GM19395 (cell line): ENCODE results near the gene AQP12B.

Source experiments
- ATAC-seq: cut with Tn5 transposase; IDR thresholded peaks from one replicate; pipeline ENCODE4 v1.9.1; 2021; ENCODE audit warnings: mild to moderate bottlenecking, moderate library complexity; ENCODE audit not compliant: unreplicated experiment

The AQP12B gene

DNA sequence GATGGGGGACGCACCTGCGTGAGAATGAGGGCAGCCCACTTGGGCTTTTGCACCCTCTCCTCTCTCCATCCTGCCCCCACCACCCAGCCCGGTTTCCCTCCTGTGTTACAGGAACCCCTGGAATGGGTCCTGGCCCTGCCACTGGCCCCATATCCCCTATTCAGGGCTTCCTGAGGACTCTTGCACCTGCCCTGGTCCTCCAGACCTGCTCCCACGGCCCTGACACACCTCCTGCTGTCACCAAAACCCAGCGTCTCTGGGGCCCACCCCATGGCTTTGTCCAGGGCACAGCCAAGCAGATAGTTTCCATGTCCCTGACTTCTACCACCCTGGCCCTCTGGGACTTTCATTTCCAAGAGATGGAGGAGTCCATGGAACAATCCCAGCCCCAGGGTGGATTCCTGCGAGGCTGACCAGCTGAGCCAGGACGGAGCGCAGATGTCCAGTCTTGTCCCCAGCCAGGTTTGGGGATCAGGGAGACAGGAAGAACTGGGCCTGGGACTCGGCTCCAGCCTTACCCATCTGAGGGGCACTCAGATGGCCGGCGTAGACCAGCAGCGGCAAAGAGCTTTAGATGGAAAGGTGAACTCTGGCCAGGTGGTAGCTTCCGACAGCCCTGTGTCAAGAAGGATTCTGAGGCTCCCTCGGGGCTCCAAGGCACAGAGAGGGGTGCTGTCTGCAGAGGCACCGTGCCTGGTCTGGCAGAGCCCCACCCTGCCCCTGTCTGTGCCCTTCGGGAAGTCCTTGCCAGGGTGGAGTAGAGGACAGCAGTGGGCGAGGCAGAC is 45.4 kb downstream of the AQP12B start:
- ATAC-seq = no peak

DNA sequence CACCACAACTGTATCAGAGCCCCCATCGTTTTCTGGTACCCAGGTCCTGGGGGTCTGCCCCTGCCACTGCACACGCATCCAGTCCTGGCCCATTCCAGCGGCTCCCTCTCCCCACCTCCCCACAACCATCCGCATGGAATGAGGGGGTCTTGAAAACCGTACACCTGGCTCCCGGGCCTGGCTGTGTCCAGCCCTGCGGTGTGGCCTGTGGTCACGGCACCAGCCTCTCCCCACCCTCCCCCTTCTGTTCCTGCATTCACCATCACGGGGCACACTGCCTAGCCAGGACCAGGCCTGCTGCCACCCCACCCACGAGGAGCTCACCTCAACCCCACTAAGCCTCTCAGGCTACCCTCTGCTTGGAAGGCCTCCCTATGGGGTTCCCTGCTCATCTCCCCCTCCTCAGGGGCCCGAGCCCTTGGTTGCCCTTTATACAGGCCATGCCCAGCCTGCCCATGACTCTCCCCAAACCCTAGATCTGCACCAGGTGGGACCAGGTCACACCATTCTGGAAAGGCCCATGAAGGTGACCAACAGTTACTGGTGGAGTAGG is 46.0 kb downstream of the AQP12B start:
- no peak for ATAC-seq

DNA sequence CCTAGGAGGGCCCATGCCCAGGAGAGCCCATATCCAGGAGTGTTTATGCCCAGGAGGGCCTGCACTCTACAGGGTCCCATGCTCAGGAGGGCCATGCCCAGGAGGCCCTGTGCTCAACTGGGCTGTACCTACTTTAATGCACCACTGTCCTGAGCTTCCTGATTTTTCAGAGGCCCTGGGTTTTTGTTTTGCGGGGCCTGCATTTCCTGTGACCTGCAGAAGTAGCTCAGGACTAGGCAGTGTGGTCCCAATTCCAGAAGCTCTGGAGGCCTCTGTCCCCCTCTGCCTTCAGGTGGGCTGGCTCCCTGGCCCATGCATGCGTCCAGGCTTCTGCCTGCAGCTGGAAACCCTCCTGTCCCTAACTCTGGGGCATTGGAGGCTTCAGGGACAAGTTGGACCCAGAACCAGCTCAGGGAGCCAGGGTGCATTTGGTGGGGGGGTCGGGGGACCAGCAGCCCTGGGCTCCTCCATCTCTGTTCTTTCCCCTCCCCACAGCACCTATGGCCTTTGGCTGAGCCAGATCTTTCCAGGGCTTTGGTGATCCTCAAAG is 46.6 kb downstream of the AQP12B start:
- ATAC-seq = no peak

DNA sequence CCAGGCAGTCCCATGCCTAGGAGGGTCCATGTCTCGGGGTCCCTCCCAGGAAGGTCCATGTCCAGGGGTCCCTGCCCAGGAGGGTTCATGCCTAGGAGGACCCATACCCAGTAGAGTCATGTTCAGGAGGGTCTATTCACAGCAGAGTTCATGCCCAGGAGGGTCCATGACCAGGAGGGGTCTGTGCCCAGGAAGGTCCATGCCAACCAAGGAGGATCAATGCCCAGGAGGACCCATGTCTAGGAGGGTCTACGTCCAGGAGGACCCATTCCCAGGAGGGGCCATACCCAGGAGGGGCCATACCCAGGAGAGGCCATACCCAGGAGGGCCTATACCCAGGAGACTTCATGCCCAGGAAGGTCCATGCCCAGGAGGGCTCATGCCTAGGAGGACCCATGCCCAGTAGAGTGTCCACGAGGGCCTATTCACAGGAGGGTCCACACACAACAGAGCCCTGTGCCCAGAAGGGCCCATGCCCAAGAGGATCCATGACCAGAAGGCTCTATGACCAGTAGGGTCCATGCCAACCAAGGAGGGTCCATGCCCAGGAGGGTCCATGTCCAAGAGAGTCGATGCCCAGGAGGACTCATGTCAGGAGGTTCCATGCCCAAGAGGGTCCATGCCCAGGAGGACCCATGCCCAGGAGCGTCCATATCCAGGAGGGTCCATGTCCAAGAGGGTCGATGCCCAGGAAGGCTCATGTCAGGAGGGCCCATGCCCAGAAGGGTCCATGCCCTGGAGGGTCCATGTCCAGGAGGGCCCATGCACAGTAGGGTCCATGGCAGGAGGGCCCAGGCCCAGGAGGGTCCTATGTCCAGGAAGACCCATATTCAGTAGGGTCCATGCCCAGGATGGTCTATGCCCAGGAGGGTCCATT is 47.3 kb downstream of the AQP12B start:
- no peak for ATAC-seq

DNA sequence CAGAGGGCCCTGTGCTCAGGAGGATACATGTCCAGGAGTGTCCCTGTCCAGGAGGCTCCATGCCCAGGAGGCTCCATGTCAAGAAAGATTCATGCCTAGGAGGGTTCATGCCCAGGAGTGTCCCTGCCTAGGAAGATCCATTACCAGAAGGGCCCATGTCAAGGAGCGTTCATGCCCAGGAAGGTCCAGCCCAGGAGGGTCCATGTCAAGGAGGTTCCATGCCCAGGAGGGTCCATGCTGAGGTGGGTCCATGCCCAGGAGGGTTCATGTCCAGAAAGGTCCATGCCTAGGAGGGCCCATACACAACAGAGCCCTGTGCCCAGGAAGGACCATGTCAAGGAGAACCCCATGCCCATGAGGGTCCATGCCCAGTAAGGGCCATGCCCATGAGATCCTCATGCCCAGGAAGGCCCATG is 50.4 kb downstream of the AQP12B start:
- ATAC-seq = no peak

DNA sequence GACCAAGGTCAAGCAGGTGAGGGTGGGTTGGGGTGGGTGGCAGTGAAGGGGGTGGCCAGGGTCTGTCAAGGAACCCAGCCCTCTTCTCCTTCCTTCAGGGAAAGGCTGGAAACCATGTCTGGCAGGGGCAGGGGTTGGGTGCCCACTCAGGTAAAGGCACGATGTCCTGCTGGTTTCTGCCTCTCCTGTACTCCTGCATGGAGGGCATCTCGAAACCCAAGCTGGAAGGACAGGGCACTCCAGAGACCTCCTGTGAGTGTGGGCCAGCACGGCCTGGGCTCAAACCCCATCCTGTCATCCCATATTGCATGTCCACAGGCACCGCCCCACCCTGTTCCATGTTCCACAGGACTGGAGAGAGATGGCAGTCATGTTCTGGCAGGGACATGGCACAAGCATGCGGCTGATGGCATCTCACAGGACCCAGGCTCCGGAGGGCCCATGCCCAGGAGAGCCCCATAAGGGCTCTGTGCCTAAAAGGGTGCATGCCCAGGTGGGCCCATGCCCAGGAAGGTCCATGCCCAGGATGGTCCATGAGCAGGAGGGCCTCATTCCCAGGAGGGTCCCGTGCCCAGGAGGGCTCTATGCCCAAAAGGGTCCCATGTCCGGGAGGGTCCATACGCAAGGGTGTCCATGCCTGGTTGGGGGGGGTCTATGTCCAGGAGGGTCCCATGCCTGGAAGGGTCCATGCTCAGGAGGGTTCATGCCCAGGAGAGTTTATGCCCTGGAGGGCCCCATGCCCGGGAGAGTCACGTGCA is 51.0 kb downstream of the AQP12B start:
- ATAC-seq = no peak

DNA sequence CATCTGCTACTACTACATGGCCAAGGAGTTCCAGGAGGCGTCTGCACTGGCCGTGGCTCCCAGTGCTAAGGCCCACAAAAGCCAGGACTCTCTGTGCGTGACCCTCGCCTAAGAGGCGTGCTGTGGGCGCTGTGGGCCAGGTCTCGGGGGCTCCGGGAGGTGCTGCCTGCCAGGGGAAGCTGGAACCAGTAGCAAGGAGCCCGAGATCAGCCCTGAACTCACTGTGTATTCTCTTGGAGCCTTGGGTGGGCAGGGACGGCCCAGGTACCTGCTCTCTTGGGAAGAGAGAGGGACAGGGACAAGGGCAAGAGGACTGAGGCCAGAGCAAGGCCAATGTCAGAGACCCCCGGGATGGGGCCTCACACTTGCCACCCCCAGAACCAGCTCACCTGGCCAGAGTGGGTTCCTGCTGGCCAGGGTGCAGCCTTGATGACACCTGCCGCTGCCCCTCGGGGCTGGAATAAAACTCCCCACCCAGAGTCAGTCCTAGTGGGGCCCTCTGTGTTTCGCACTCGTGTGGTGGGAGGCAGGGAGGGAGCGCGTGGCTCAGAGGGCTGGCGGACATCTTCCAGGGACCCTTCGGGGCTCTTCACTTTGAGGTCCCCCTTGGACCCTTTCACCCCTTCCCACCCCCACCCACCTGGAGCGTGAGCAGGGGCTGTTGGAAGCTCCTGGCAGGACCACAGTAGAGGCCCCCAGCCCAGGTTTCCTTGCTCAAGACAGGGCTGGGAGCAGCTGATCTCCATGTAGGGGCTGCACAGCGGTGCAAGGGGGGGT is 51.7 kb downstream of the AQP12B start:
- ATAC-seq = no peak

DNA sequence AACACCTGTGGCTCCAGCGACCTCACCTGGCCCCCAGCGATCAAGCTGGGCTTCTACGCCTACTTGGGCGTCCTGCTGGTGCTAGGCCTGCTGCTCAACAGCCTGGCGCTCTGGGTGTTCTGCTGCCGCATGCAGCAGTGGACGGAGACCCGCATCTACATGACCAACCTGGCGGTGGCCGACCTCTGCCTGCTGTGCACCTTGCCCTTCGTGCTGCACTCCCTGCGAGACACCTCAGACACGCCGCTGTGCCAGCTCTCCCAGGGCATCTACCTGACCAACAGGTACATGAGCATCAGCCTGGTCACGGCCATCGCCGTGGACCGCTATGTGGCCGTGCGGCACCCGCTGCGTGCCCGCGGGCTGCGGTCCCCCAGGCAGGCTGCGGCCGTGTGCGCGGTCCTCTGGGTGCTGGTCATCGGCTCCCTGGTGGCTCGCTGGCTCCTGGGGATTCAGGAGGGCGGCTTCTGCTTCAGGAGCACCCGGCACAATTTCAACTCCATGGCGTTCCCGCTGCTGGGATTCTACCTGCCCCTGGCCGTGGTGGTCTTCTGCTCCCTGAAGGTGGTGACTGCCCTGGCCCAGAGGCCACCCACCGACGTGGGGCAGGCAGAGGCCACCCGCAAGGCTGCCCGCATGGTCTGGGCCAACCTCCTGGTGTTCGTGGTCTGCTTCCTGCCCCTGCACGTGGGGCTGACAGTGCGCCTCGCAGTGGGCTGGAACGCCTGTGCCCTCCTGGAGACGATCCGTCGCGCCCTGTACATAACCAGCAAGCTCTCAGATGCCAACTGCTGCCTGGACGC is 52.5 kb downstream of the AQP12B start:
- no peak for ATAC-seq

DNA sequence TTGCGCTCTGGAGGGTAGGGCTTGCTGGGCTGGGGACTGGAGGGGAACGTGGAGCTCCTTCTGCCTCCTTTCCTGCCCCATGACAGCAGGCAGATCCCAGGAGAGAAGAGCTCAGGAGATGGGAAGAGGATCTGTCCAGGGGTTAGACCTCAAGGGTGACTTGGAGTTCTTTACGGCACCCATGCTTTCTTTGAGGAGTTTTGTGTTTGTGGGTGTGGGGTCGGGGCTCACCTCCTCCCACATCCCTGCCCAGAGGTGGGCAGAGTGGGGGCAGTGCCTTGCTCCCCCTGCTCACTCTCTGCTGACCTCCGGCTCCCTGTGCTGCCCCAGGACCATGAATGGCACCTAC is 53.1 kb downstream of the AQP12B start:
- no peak for ATAC-seq

DNA sequence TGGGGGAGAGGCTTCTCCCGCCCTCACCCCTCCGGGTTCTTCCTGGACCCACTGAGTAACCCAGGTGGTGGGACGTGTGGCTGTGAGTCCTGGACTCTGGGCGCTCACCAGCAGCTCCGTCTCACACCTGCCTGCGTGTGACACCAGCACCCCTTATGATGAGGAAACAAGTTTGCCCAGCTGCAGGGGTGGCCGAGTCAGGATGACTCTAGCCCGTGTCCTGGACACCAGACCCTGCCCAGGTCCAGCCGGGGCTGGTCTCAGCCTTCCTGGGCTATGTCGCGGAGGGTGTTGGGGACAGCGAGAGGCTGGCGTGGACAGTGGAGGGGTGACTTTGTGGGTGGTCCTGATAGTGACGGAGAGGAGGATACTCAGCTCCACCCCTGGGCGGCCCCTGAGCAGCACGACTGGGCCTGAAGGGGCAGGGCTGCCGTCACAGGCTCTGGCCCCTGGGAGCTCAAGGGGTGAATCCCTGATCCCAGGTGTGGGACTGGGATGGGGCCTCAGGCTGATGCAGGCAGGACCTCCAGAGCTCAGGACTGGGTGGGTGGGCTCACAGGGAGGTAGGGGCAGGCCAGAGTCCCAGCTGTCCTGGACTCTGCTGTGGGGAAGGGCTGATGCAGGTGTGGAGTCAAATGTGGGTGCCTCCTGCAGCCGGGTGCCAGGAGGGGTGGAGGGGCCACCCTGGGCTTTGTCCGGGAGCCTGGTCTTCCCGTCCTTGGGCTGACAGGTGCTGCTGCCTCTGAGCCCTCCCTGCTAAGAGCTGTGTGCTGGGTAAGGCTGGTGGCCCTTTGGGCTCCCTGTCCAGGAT is 53.7 kb downstream of the AQP12B start:
- ATAC-seq = no peak

DNA sequence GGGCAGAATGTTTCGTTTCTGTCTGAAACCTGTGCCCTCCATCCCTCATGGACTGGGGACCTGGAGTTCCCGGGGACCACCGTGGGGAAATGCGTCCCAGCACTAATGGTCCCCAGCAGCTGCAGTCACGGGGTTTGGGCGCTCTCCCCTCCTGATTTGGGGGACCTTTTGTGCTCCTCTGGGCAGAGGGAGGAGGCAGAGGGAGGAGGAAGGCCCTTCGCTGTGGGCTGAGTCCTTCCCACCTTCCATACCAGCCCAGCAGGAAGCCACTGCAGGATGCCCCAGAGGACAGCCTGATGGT is 54.2 kb downstream of the AQP12B start:
- ATAC-seq = no peak

DNA sequence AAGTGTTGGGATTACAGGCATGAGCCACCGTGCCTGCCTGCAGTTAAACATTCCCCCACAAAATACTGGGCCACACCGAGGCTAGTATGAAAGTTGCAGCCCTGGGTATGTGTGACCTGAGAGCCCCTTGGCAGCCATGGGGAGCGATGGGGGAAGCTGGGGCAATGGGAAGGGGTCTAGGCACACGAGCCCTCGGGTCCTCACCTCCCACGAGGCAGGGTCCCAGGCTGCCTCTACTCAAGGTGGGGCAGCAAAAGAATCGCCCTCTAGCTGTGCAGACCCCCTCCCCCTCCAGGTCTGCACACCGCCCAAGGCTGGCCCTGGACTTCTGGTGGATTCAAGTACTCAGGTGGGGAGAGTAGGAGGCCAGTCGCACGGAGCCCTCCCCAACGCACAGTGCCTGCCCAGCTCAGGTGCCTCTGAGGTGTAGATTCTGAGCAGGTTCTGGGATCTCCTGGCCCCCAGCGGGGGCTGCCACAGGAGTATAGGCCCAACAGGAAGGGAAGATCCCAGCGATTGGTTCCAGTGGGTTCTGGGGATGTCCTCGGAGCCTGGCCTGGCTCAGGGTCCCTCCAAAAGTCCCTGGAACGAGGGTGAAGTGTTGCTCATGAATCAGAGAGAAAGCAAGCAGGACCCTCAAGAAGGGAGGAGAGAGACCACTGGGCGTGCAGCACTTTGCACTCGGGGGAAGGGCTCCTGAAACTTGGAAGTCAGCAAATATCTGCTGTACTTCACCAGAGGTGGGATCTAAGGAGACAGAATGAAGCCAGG is 54.8 kb downstream of the AQP12B start:
- ATAC-seq = no peak

DNA sequence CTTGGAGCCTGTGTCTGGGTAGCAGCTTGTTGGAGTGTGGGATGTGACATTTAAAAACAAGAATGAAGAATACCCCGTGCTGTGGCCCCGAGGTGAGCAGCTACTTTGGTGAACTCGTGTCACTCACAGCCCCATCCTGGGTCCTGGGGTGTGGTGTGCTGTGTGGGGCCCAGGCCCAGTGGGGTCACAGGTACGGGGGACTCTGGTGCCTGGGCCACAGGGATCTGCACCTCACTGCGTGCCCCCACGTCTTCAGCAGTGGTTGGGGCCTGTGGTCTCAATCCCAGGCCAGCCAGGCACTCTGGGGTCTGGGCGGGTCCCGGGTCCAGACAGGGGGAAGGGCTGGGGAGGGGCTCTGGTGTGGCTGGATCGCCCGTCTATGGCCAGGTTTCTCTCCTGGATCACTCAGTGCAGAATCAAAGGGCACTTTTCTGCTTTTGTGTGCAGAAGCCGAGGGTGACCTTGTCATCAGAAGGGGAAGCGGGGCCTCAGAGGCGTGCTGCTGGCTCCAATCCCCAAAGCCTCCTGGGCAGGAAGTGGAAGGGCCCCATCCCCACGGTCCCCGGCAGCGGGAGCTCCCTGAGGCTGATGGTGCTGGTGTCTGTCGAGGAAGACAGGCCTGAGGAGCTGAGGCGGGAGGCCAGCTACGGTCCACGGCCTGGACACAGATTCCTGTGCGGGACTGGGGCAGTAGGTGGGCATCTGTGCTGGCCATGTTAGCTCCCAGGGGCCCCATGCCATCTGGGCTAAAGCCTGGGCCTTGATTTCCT is 56.0 kb downstream of the AQP12B start:
- no peak for ATAC-seq
